Measurements from ENCODE around the gene FANCG.

FANCG gene

GRCh38 chr9:35102769-35103659, 23.3 kb upstream of the FANCG start, which contains the start of gene STOML2:
Gene STOML2 (minus strand): TSS chr9:35103131. CDS start chr9:35103094, 37 bp downstream.
- no peaks in the 10 kb centered on the region for H3K9me3 ChIP-seq
- no peaks in the 10 kb centered on the region for H3K27me3 ChIP-seq
- peak within 1 kb of the TSS; percentile 58 to 67 for H3K4me3 ChIP-seq
- intact Hi-C loops (cut with DNase I; ENCODE audit: low total_unique reads): no loop called here
- peaks cover 42 to 63% (median 57%) of the 10 kb centered on the region in 3 donors for H3K36me3 ChIP-seq
- H3K27ac ChIP-seq: peak within 1 kb of the TSS; percentile 86
- H3K4me1 ChIP-seq: peaks cover 0 to 31% (median 21%) of the 10 kb centered on the region in 4 donors
- TF ChIP-seq CTCF (IDR thresholded peaks at IDR 0.05): no peak
- peak; percentile 96 to 97 for DNase-seq

GRCh38 chr9:35102465-35102768, 22.7 kb upstream of the FANCG start:
- Histone ChIP-seq H3K4me3 (peak overlapping the region; percentile 58 to 67), H3K27ac (peak overlapping the region; percentile 86), H3K9me3 (no peaks in the 10 kb centered on the region), H3K4me1 (peaks cover 0 to 26% (median 21%) of the 10 kb centered on the region in 4 donors), H3K27me3 (no peaks in the 10 kb centered on the region), H3K36me3 (peaks cover 36 to 57% (median 51%) of the 10 kb centered on the region in 3 donors)
- intact Hi-C loops (cut with DNase I; ENCODE audit: low total_unique reads): no loop called here
- DNase-seq: no peak
- no peak for TF ChIP-seq CTCF (IDR thresholded peaks at IDR 0.05)

GRCh38 chr9:35097573-35097972, 17.8 kb upstream of the FANCG start:
- no peak overlapping the region for H3K27ac ChIP-seq
- H3K27me3 ChIP-seq: no peaks in the 10 kb centered on the region
- no peaks in the 10 kb centered on the region for H3K9me3 ChIP-seq
- no peak overlapping the region for H3K4me3 ChIP-seq
- H3K4me1 ChIP-seq: peaks cover 0 to 33% (median 21%) of the 10 kb centered on the region in 4 donors
- no peak for TF ChIP-seq CTCF (IDR thresholded peaks at IDR 0.05)
- intact Hi-C loops (cut with DNase I; ENCODE audit: low total_unique reads): loop anchor here (5.0 kb wide), 1 partner anchor 195 kb away; no protein-coding TSS in a partner anchor
- no peak for DNase-seq
- H3K36me3 ChIP-seq: peaks cover 4 to 43% (median 32%) of the 10 kb centered on the region in 3 donors

- H3K36me3 ChIP-seq: peaks cover 15 to 54% (median 45%) of the 10 kb centered on the region in 3 donors
- H3K4me1 ChIP-seq: peaks cover 0 to 20% (median 10%) of the 10 kb centered on the region in 4 donors
- no peaks in the 10 kb centered on the region for H3K9me3 ChIP-seq
- H3K27ac ChIP-seq: peak within 1 kb of the TSS; percentile 94 to 96
- intact Hi-C loops (cut with DNase I; ENCODE audit: low total_unique reads): loop anchor here (5.0 kb wide), 1 partner anchor 194 kb away; no protein-coding TSS in a partner anchor
- H3K27me3 ChIP-seq: no peaks in the 10 kb centered on the region
- DNase-seq: peak; percentile 84 to 92
- peak within 1 kb of the TSS; percentile 76 to 87 for H3K4me3 ChIP-seq
- peak; percentile 65 to 72 for TF ChIP-seq CTCF (IDR thresholded peaks at IDR 0.05)
These were observed 16.5 kb upstream of the FANCG start, which contains the start of gene PIGO for GRCh38 chr9:35096035-35096849. Gene PIGO (minus strand): TSS chr9:35096591. CDS start chr9:35095565, 1,026 bp downstream.

GRCh38 chr9:35091536-35091935, 11.8 kb upstream of the FANCG start:
- H3K36me3 ChIP-seq: peaks cover 33 to 79% (median 67%) of the 10 kb centered on the region in 3 donors
- TF ChIP-seq CTCF (IDR thresholded peaks at IDR 0.05): no peak
- peaks cover 0 to 12% (median 8%) of the 10 kb centered on the region in 4 donors for H3K4me1 ChIP-seq
- no peak overlapping the region for H3K4me3 ChIP-seq
- intact Hi-C loops (cut with DNase I; ENCODE audit: low total_unique reads): no loop called here
- H3K27ac ChIP-seq: no peak overlapping the region
- H3K9me3 ChIP-seq: no peaks in the 10 kb centered on the region
- H3K27me3 ChIP-seq: no peaks in the 10 kb centered on the region
- DNase-seq: no peak

All from tibial artery (tissue), 4 donors.